SH-SY5Y (cell line): Measurements from ENCODE around the gene SOD2.

ENCODE experiments used
- GATA2 ChIP-seq: IDR thresholded peaks from 2 replicates; pipeline ENCODE4 v1.6.1; 2011; ENCODE audit warnings: mild to moderate bottlenecking, low read depth, low read length
- GATA3 ChIP-seq: IDR thresholded peaks from 2 replicates; pipeline ENCODE4 v1.6.1; 2011; ENCODE audit warnings: low read depth, mild to moderate bottlenecking, low read length, moderate library complexity

GRCh38 chr6:159682810-159683209 is 10.2 kb downstream of the SOD2 start:
- TF ChIP-seq GATA2: no peak
- no peak for TF ChIP-seq GATA3
